ENCODE measurements around the gene FGGY. TPM values are rescaled to one million over a fixed set of nuclear protein-coding genes. Genes with fewer than 3 reads are reported as not detected.

The FGGY gene
- total RNA-seq, 2 donors from 2014 or later, result 16.0 to 21.8 TPM

DNA sequence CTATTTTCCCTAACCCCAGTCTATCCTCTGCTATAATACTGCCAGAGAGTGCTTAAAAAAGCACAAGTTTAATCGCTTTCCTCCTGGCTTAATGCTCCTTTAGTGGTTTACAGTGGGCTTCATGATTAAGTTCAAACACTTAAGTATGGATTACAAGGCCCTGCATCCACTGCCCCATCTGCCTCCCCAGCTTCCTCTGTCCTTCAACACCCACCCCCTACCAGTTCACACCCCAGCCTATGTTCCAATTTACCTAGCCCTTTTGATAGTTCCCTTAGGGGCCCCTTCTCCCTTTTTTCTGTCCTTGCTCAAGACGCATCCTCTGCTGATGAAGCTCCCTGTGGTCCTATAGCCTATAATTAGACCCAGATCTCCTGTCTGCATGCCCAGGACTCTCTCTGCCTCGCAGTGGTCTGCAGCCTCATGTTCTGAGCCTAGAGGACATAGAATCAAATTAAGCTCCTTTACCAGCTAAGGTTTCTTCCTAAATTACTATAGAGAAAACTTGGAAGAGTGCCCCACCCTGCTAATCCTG, 212.5 kb downstream of the FGGY start:
- DNase-seq (ENCODE audit: low spot score), result no peak
- no peaks in the 10 kb centered on the region for H3K4me1 ChIP-seq
- no peaks in the 10 kb centered on the region for H3K9me3 ChIP-seq
- H3K27me3 ChIP-seq, result no peaks in the 10 kb centered on the region
- TF ChIP-seq, protein P1, sequence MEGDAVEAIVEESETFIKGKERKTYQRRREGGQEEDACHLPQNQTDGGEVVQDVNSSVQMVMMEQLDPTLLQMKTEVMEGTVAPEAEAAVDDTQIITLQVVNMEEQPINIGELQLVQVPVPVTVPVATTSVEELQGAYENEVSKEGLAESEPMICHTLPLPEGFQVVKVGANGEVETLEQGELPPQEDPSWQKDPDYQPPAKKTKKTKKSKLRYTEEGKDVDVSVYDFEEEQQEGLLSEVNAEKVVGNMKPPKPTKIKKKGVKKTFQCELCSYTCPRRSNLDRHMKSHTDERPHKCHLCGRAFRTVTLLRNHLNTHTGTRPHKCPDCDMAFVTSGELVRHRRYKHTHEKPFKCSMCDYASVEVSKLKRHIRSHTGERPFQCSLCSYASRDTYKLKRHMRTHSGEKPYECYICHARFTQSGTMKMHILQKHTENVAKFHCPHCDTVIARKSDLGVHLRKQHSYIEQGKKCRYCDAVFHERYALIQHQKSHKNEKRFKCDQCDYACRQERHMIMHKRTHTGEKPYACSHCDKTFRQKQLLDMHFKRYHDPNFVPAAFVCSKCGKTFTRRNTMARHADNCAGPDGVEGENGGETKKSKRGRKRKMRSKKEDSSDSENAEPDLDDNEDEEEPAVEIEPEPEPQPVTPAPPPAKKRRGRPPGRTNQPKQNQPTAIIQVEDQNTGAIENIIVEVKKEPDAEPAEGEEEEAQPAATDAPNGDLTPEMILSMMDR (IDR thresholded peaks at IDR 0.05), result no peak
- H3K36me3 ChIP-seq, result no peaks in the 10 kb centered on the region
- H3K27ac ChIP-seq, result no peak overlapping the region
- H3K4me3 ChIP-seq, result no peak overlapping the region

DNA sequence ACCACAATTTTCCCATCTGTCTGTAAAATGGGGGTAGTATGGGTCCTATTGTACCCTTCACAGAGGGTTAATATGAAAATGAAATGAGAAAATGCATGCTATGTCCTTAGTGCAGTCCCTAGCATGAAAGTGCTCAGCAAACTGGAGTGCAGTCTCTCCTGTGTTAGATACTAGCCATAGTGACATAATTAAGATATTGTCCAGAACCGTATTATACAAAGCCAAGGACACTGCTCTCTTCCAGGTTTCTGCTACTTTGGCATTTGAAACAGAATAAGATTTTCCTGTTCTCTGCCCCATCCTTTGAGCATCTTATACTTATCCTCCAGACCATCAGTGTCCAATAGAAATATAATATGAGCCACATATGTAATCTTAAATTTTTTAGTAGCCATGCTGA, 213.4 kb downstream of the FGGY start:
- Histone ChIP-seq H3K9me3 (no peaks in the 10 kb centered on the region), H3K27ac (no peak overlapping the region), H3K36me3 (no peaks in the 10 kb centered on the region), H3K27me3 (no peaks in the 10 kb centered on the region), H3K4me3 (no peak overlapping the region), H3K4me1 (no peaks in the 10 kb centered on the region)
- no peak for DNase-seq (ENCODE audit: low spot score)
- TF ChIP-seq, protein P1 (IDR thresholded peaks at IDR 0.05), result no peak

DNA sequence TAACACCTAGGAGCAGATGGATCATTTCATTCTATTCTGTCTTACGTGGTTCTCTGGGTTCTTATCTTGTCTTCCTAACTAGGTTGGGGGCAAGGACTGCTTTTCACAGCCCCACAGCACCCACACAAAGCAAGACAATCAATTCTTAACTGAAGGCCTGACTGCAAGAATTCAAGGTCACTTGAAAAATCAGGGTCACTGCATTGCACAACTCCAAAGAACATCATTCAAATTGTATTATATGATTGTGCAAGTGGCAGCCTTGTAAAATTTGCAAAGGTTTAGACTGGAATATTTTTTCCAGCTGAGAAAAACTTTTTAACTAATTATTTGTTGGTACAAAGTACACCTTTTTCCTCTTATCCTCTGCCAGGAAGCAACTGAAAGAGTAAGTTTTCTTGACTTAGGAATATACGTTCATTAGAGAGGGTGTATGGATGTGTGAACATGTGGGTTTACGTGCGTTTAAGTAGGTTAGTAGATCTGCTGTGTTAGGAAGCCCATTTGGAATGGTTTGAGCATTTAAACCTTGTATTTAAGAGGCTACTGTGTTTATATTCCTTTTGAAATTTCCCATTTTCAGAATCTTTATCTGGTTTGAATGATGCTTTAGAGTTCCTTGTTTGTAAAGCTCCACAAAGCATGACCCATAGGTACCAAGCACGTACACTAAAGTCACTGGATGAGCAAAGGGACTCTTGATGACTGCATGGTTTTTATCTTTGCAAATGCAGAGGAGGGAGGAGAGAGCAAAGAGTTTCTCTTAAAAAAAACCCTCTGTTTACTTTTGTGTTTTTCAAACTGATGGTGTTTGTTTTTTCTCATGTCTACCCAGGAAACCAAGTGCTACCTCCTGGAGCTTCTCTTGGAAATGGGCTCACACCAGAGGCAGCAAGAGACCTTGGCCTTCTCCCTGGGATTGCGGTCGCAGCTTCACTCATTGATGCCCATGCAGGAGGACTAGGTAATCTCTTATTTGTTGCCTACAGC, 214.9 kb downstream of the FGGY start:
- Histone ChIP-seq H3K27ac (no peak overlapping the region), H3K9me3 (no peaks in the 10 kb centered on the region), H3K4me3 (no peak overlapping the region), H3K4me1 (no peaks in the 10 kb centered on the region), H3K36me3 (no peaks in the 10 kb centered on the region), H3K27me3 (no peaks in the 10 kb centered on the region)
- TF ChIP-seq, protein P1 (IDR thresholded peaks at IDR 0.05), result no peak
- DNase-seq (ENCODE audit: low spot score), result no peak

DNA sequence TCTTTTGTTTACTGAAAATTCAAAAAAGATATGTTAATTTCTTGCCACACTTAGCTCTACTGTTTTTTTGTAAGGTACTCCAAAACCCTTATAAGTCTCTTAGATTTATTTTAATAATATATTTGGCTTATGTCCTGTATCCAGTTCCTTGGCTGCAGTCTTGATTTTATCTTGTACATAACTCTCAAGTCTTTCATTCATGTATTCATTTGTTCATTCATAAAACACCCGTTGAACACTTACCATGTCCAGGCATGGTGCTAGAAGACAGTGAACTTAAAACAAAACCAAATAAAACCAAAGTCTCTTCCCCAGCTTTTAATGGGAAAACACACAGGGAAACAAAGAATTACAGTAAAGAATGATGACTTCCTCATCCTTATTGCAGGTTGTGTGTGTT, 215.8 kb downstream of the FGGY start:
- Histone ChIP-seq H3K4me3 (no peak overlapping the region), H3K27ac (no peak overlapping the region), H3K27me3 (no peaks in the 10 kb centered on the region), H3K4me1 (no peaks in the 10 kb centered on the region), H3K9me3 (no peaks in the 10 kb centered on the region), H3K36me3 (no peaks in the 10 kb centered on the region)
- no peak for DNase-seq (ENCODE audit: low spot score)
- TF ChIP-seq, protein P1 (IDR thresholded peaks at IDR 0.05), result no peak

DNA sequence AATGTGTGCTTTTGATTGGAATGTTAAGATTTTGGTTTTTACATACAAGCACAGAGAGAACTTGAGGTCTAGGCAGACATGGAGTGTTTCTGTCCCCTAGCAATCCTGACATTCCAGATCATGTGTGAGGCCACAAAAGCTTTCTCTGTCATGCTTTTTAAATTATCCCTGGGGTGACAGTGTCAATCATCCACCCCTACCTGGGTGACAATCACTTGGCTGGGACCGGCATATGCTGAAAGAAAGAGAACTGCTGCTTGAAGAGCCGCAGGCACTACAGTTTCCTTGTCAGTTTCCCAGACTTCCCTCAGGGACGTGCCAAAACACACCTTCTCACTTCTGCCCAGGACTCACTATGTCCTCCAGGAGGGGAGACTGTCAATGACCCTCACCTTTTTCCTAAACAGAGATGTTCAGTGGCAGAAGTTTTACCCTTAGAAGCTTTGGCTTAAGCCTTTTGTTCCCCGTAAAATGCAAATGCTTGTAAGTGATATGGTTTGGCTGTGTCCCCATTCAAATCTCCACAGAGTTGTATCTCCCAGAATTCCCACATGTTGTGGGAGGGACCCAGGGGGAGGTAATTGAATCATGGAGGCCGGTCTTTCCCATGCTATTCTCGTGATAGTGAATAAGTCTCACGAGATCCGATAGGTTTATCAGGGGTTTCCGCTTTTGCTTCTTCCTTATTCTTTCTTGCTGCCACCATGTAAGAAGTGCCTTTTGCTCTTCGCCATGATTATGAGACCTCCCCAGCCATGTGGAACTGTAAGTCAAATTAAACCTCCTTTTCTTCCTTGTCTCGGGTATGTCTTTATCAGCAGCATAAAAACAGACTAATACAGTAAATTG, 217.4 kb downstream of the FGGY start:
- no peak for DNase-seq (ENCODE audit: low spot score)
- Histone ChIP-seq H3K36me3 (no peaks in the 10 kb centered on the region), H3K4me3 (no peak overlapping the region), H3K4me1 (no peaks in the 10 kb centered on the region), H3K9me3 (no peaks in the 10 kb centered on the region), H3K27ac (no peak overlapping the region), H3K27me3 (no peaks in the 10 kb centered on the region)
- TF ChIP-seq, protein P1 (IDR thresholded peaks at IDR 0.05), result no peak
